ENCODE data around the gene PHEX.

PHEX gene

DNA sequence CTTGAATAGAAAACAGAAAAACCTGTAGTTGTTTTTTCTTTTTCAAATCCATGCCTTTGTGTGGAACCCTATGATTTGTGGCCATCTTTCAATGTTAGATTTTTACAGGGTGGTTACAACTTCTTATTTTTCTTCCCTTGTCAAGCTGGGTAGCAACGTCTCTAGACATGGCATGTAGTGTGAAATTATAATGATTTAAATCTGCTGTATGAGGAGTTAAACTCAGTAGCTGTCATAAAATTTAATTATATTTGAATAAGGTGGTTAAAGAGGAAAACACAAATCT is 162.5 kb downstream of the PHEX start:
- H3K36me3 Mint-ChIP-seq (ENCODE audit: low read depth) = peaks cover 5% of the 10 kb centered on the region
- H3K4me3 Mint-ChIP-seq = no peak overlapping the region
- no peak for DNase-seq
- TF ChIP-seq, protein P1, sequence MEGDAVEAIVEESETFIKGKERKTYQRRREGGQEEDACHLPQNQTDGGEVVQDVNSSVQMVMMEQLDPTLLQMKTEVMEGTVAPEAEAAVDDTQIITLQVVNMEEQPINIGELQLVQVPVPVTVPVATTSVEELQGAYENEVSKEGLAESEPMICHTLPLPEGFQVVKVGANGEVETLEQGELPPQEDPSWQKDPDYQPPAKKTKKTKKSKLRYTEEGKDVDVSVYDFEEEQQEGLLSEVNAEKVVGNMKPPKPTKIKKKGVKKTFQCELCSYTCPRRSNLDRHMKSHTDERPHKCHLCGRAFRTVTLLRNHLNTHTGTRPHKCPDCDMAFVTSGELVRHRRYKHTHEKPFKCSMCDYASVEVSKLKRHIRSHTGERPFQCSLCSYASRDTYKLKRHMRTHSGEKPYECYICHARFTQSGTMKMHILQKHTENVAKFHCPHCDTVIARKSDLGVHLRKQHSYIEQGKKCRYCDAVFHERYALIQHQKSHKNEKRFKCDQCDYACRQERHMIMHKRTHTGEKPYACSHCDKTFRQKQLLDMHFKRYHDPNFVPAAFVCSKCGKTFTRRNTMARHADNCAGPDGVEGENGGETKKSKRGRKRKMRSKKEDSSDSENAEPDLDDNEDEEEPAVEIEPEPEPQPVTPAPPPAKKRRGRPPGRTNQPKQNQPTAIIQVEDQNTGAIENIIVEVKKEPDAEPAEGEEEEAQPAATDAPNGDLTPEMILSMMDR (IDR thresholded peaks at IDR 0.05) = no peak
- no peak overlapping the region for H3K27ac Mint-ChIP-seq
- H3K4me1 Mint-ChIP-seq = peaks cover 5% of the 10 kb centered on the region
- H3K9me3 Mint-ChIP-seq = peaks cover 17% of the 10 kb centered on the region
- peaks cover 4% of the 10 kb centered on the region for H3K27me3 Mint-ChIP-seq (ENCODE audit: low read depth, poor library complexity)

DNA sequence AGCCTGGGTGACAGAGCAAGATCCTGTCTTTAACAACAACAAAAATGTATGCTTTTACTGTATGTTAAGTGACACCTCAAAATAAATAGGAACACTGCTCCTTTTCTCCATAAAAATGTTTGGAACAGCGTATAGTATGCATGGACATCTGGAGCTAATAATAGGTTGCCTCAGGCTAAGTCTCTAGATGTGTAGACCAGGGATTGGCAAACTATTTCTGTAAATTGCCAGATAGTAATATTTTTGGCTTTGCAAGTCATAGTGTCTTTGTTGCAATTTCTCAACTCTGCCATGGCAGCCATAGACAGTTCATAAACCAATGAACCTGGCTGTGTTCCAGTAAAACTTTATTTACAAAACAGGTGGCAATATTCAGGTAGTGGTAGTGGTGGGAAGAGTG is 164.0 kb downstream of the PHEX start:
- TF ChIP-seq, protein P1 (IDR thresholded peaks at IDR 0.05) = no peak
- DNase-seq = no peak
- peaks cover 20% of the 10 kb centered on the region for H3K9me3 Mint-ChIP-seq
- H3K36me3 Mint-ChIP-seq (ENCODE audit: low read depth) = peaks cover 5% of the 10 kb centered on the region
- H3K4me3 Mint-ChIP-seq = no peak overlapping the region
- no peak overlapping the region for H3K27ac Mint-ChIP-seq
- H3K4me1 Mint-ChIP-seq = peaks cover 5% of the 10 kb centered on the region
- peaks cover 4% of the 10 kb centered on the region for H3K27me3 Mint-ChIP-seq (ENCODE audit: low read depth, poor library complexity)

DNA sequence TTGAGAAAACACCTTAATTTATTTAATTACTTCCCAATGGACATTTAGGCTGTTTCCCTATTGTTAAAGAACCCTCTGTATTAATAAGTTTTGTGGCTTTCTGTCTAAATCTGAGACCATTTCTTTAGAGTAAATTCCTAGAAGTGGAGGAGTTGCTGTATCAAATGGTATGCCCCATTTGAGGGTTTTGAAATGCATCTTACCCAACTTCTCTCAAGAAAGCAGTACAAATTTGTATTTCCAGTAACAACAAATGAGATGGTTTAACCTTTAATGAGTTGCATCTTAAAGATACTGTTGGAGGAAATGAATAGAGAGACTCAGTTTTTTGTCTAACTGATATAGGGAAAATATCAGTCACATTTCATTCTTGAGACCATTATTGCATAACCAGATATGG is 170.1 kb downstream of the PHEX start:
- Mint-ChIP-seq H3K4me3 (no peak overlapping the region), H3K4me1 (peaks cover 15% of the 10 kb centered on the region), H3K27ac (no peak overlapping the region), H3K27me3 (ENCODE audit: low read depth, poor library complexity) (no peaks in the 10 kb centered on the region), H3K36me3 (ENCODE audit: low read depth) (peaks cover 5% of the 10 kb centered on the region), H3K9me3 (peaks cover 18% of the 10 kb centered on the region)
- no peak for DNase-seq
- TF ChIP-seq, protein P1 (IDR thresholded peaks at IDR 0.05) = no peak

DNA sequence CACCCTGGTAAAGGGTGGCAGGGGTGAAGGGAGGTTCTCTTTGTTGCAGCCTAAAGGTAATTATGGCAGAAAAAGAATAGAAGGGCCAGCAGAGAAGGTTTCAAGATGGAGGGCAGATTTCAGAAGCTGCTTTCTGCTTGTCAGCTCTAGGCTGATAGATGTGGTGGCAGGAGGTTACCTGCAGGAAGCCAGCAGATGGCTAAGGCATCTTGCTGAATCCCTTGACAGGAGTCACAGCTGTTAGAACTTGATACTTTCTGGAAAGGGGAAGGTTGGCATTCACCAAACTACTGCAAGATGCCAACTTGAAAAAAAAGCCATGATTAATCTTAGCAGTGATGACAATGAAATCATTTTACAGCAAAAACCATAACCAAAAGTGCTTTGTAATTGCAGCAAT is 171.1 kb downstream of the PHEX start:
- Mint-ChIP-seq H3K36me3 (ENCODE audit: low read depth) (peaks cover 5% of the 10 kb centered on the region), H3K4me3 (no peak overlapping the region), H3K27ac (no peak overlapping the region), H3K9me3 (peaks cover 17% of the 10 kb centered on the region), H3K4me1 (peaks cover 15% of the 10 kb centered on the region), H3K27me3 (ENCODE audit: low read depth, poor library complexity) (no peaks in the 10 kb centered on the region)
- TF ChIP-seq, protein P1 (IDR thresholded peaks at IDR 0.05) = no peak
- no peak for DNase-seq

DNA sequence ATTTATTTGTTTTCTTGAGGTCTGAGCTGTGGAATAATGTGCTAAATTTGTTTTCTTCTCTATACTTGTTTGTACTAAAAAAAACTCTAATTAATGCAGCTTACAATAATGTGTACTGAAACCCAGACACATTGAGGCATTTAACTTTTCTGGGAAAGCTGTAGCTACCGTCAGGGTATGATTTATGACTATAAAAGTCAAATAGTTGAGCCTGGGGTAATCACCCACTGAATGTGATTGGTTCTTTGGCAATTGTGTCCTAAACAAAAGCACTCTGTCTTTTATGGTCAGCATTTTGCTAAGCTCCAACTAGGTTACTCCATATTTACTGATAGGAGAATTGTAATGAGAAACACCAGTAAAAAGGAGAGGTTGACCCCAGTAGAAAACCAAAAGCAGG is 174.7 kb downstream of the PHEX start:
- Mint-ChIP-seq H3K4me1 (peaks cover 12% of the 10 kb centered on the region), H3K9me3 (peaks cover 6% of the 10 kb centered on the region), H3K4me3 (no peak overlapping the region), H3K27ac (no peak overlapping the region), H3K27me3 (ENCODE audit: low read depth, poor library complexity) (peaks cover 4% of the 10 kb centered on the region), H3K36me3 (ENCODE audit: low read depth) (no peaks in the 10 kb centered on the region)
- no peak for DNase-seq
- TF ChIP-seq, protein P1 (IDR thresholded peaks at IDR 0.05) = no peak

DNA sequence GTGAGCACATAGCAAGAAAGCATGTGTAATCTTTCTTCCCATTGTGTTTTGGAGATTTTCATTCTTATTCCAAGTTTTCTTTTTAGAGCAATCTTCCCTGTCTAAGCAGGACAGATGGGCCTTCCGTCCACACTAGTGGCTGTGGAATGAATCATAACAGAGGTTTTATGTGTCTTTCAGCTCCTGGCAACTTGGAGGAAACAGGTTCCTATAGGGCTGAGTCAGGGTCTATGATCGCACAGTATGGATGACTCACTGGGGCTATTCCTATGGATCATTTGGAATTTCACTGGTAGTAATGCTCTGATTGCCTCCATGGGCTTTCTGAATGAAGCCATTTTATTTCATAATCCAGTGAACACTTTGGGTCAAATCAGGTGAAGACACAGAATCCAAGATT is 188.8 kb downstream of the PHEX start:
- no peak for DNase-seq
- TF ChIP-seq, protein P1 (IDR thresholded peaks at IDR 0.05) = no peak
- H3K27ac Mint-ChIP-seq = no peak overlapping the region
- H3K4me3 Mint-ChIP-seq = no peak overlapping the region
- H3K4me1 Mint-ChIP-seq = no peaks in the 10 kb centered on the region
- no peaks in the 10 kb centered on the region for H3K36me3 Mint-ChIP-seq (ENCODE audit: low read depth)
- H3K27me3 Mint-ChIP-seq (ENCODE audit: low read depth, poor library complexity) = peaks cover 4% of the 10 kb centered on the region
- H3K9me3 Mint-ChIP-seq = peaks cover 23% of the 10 kb centered on the region

All from nephron progenitor cell (in vitro differentiated cells).